ENCODE data around the gene DQX1. TPM values are rescaled to one million over a fixed set of nuclear protein-coding genes. Genes with fewer than 3 reads are reported as not detected.

DQX1 gene
- total and polyA plus RNA-seq, 9 of the 15 experiments (the other 6 are each of a cell fraction or from before 2014, with no cell fraction given), result 0.04 to 0.38 (median 0.18) TPM; not detected in 1

GRCh38 chr2:74525717-74526648, at the start of gene DQX1 (continued):
- no peak for TF ChIP-seq ARID3B (CRISPR knock-in tag; IDR thresholded peaks at IDR 0.05; ENCODE audit: borderline replicate concordance)
- TF ChIP-seq ZBTB8A (IDR thresholded peaks at IDR 0.05; ENCODE audit: partially characterized antibody), result no peak
- TF ChIP-seq SIX5 (IDR thresholded peaks at IDR 0.05; ENCODE audit: borderline replicate concordance in 1 of 2, insufficient read depth in 1 of 2, low read depth in 1 of 2, low read length in 2 of 2), result peak; percentile 67
- TF ChIP-seq SRSF7 (optimal IDR thresholded peaks at IDR 0.05; ENCODE audit: low read depth, low read length), result no peak
- no peak for TF ChIP-seq TAL1 (IDR thresholded peaks at IDR 0.05)
- no peak for TF ChIP-seq IRF2 (CRISPR knock-in tag; IDR thresholded peaks at IDR 0.05)
- peak; percentile 83 for TF ChIP-seq ZNF143 (CRISPR knock-in tag; IDR thresholded peaks at IDR 0.05)
- peak; percentile 63; the same call in 1 of the 2 replicates for TF ChIP-seq POLR2AphosphoS2 (IDR thresholded peaks at IDR 0.05; ENCODE audit: low read length)
- TF ChIP-seq BRF2 (IDR thresholded peaks at IDR 0.05; ENCODE audit: borderline replicate concordance, insufficient read depth, insufficient read length), result no peak
- peak; percentile 88 for TF ChIP-seq HCFC1 (IDR thresholded peaks at IDR 0.05; ENCODE audit: low read depth, low read length)
- TF ChIP-seq GATAD2B (IDR thresholded peaks at IDR 0.05; ENCODE audit: borderline replicate concordance), result no peak
- peak; percentile 43; the same call in 1 of the 2 replicates for TF ChIP-seq JUND (IDR thresholded peaks at IDR 0.05; ENCODE audit: borderline replicate concordance, low read depth, low read length)
- TF ChIP-seq JUND (tag; IDR thresholded peaks at IDR 0.05; ENCODE audit: borderline replicate concordance, low read depth, low read length), result peak; percentile 33; the same call in 2 of the 3 replicates
- TF ChIP-seq TRIM24 (IDR thresholded peaks at IDR 0.05), result peak; percentile 54 to 81; a peak in 3 of 4 replicates
- TF ChIP-seq ELF2 (CRISPR knock-in tag; IDR thresholded peaks at IDR 0.05), result no peak
- TF ChIP-seq BCLAF1 (IDR thresholded peaks at IDR 0.05; ENCODE audit: borderline replicate concordance in 1 of 2, control insufficient read depth in 1 of 2, low read depth in 2 of 2, low read length in 1 of 2), result no peak
- TF ChIP-seq PRDM10 (IDR thresholded peaks at IDR 0.05; ENCODE audit: partially characterized antibody), result no peak

All from K562 (cell line).